ENCODE measurements around the gene HEXIM1.

Gene HEXIM1

GRCh38 chr17:45160447-45161287 is 12.4 kb downstream of the HEXIM1 start:
- H3K36me3 ChIP-seq (ENCODE audit: control insufficient read depth, insufficient read depth, low read length): peaks cover 3% of the 10 kb centered on the region
- WGBS, 2 experiments: 1% methylated on average over 48 of the region's 48 CpGs

DNA sequence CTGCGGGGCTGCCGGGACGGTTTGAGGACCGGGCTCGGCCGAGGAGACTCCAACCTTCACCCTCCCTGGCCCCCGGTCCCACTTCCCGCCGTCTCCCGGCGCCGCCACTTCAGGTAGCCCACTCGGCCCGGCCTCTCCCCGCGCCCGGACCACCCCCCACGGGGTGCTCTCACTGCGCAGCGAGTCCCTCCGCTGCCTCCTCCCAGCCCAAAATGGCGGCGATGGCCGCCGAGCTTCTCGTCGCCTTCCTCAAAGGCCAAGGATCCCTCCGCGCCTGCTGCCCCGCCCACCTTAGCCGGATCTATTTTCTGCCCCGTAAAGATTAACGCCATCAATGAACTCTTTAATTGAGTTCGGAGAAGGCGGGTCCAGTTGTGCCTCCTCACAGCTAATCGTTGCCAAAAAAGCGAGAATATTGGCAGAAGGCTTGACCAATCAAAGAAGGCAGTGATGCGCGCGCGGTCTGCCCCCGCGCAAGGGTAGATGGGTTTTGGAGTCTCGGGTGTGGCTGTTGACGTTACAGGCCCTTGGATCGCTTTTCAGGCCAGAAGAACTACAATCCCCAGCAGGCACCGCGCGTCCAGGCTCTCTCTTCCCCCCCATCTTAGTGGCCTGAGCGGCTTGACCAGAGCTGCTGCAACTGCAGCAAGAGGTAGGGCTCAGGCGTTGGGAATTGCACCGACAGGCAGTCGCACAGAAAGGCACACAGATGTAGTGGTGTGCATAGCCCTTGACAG is 13.2 kb downstream of the HEXIM1 start, which contains the start of gene HEXIM2:
TSS of gene HEXIM2 (plus strand) at position 588 of the 737 bp plus-strand sequence. CDS start 919 bp downstream, outside the sequence.
- WGBS, 2 experiments: 0 to 1% methylated on average over 53 of the region's 53 CpGs
- Histone ChIP-seq H3K27ac (ENCODE audit: insufficient read depth, low read depth, low read length, poor library complexity, severe bottlenecking) (peak within 1 kb of the TSS; percentile 98), H3K36me3 (ENCODE audit: control insufficient read depth, insufficient read depth, low read length) (peaks cover 3% of the 10 kb centered on the region), H3K4me1 (ENCODE audit: control insufficient read depth, insufficient read depth, low read length) (peaks cover 9% of the 10 kb centered on the region), H3K4me3 (ENCODE audit: insufficient read depth, low read depth, low read length) (peak within 1 kb of the TSS; percentile 89), H3K9me3 (ENCODE audit: control insufficient read depth, low read length) (no peaks in the 10 kb centered on the region), H3K27me3 (ENCODE audit: control insufficient read depth, insufficient read depth, low read length, poor library complexity, severe bottlenecking) (no peaks in the 10 kb centered on the region)

More at GRCh38 chr17:45160447-45161287, 12.4 kb downstream of the HEXIM1 start:
- Histone ChIP-seq H3K9me3 (ENCODE audit: control insufficient read depth, low read length) (no peaks in the 10 kb centered on the region), H3K4me3 (ENCODE audit: insufficient read depth, low read depth, low read length) (peak overlapping the region; percentile 89), H3K27ac (ENCODE audit: insufficient read depth, low read depth, low read length, poor library complexity, severe bottlenecking) (peak overlapping the region; percentile 98), H3K27me3 (ENCODE audit: control insufficient read depth, insufficient read depth, low read length, poor library complexity, severe bottlenecking) (no peaks in the 10 kb centered on the region), H3K4me1 (ENCODE audit: control insufficient read depth, insufficient read depth, low read length) (peaks cover 9% of the 10 kb centered on the region)

DNA sequence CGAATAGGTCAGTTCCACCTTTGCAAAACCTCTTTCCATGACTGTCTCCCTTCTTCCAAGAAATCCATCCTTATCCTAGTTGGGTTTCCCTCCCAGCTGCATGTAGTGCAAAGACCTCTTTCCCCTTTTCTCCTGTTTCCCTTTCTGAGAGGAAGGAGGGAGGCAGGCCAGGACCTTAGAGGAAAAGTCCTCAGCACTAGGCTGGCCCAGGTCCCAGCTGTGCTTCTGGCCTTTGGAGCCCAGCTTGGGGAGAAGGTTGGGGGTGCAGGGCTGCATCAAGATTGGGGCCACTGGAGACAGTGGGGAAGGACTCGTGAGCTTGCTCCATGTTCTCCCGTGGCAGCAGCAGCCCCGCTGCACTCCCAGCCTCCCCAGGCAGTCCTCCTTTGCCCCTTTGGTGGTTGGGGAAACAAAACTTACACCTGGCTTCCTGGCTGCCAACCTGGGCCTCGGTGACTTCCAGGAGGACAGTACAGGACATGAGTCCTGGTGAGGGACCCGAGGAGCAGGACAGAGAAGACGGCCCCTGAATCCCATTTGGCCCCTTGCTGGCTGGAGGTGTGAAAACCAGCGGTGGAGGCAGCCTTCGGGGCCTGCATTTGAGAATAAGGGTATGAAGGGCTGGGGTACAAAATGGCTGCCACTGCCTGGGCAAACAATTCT is 13.9 kb downstream of the HEXIM1 start:
- H3K4me1 ChIP-seq (ENCODE audit: control insufficient read depth, insufficient read depth, low read length): peaks cover 9% of the 10 kb centered on the region
- H3K9me3 ChIP-seq (ENCODE audit: control insufficient read depth, low read length): no peaks in the 10 kb centered on the region
- 73 to 77% methylated on average over 9 of the region's 9 CpGs for WGBS, 2 experiments
- no peaks in the 10 kb centered on the region for H3K27me3 ChIP-seq (ENCODE audit: control insufficient read depth, insufficient read depth, low read length, poor library complexity, severe bottlenecking)
- peak overlapping the region; percentile 42 for H3K4me3 ChIP-seq (ENCODE audit: insufficient read depth, low read depth, low read length)
- H3K36me3 ChIP-seq (ENCODE audit: control insufficient read depth, insufficient read depth, low read length): peaks cover 3% of the 10 kb centered on the region
- H3K27ac ChIP-seq (ENCODE audit: insufficient read depth, low read depth, low read length, poor library complexity, severe bottlenecking): no peak overlapping the region

DNA sequence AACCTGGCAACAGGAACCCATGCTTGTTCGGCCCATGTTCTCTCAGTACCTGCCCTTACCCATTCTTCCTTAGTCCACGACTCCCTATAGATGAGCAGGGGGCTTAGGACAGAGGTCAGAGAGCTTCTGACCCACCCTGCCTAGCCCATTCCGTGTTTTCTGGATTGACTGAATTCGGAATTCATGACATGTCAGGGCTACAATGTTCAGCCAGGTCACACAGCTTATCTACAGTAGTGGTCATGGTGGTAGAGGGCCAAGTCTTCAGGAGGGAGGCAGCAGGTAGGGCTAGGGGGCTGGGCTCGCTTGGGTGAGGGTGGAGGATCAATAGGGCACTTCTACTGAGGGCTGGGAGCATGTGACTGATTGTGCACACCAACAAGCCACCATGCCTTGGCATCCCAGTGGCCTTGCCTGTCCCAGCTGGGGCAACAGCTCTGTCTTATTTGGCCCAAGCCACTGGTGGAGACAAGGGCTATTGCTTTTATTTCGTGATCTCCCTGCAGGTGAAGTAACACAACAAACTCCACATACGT is 16.5 kb downstream of the HEXIM1 start:
- WGBS, 2 experiments: 94 to 97% methylated on average over 7 of the region's 7 CpGs
- H3K36me3 ChIP-seq (ENCODE audit: control insufficient read depth, insufficient read depth, low read length): peaks cover 3% of the 10 kb centered on the region
- H3K9me3 ChIP-seq (ENCODE audit: control insufficient read depth, low read length): no peaks in the 10 kb centered on the region
- no peak overlapping the region for H3K4me3 ChIP-seq (ENCODE audit: insufficient read depth, low read depth, low read length)
- H3K27ac ChIP-seq (ENCODE audit: insufficient read depth, low read depth, low read length, poor library complexity, severe bottlenecking): no peak overlapping the region
- peaks cover 6% of the 10 kb centered on the region for H3K4me1 ChIP-seq (ENCODE audit: control insufficient read depth, insufficient read depth, low read length)
- no peaks in the 10 kb centered on the region for H3K27me3 ChIP-seq (ENCODE audit: control insufficient read depth, insufficient read depth, low read length, poor library complexity, severe bottlenecking)

GRCh38 chr17:45168991-45169752 is 20.9 kb downstream of the HEXIM1 start:
- H3K36me3 ChIP-seq (ENCODE audit: control insufficient read depth, insufficient read depth, low read length): peaks cover 3% of the 10 kb centered on the region
- no peak overlapping the region for H3K27ac ChIP-seq (ENCODE audit: insufficient read depth, low read depth, low read length, poor library complexity, severe bottlenecking)
- WGBS, 2 experiments: 95 to 96% methylated on average over 43 of the region's 43 CpGs

GRCh38 chr17:45170280-45170930 is 22.1 kb downstream of the HEXIM1 start:
- H3K36me3 ChIP-seq (ENCODE audit: control insufficient read depth, insufficient read depth, low read length): no peaks in the 10 kb centered on the region
- H3K27me3 ChIP-seq (ENCODE audit: control insufficient read depth, insufficient read depth, low read length, poor library complexity, severe bottlenecking): no peaks in the 10 kb centered on the region
- WGBS, 2 experiments: 88 to 92% methylated on average over 12 of the region's 12 CpGs
- H3K27ac ChIP-seq (ENCODE audit: insufficient read depth, low read depth, low read length, poor library complexity, severe bottlenecking): no peak overlapping the region
- H3K9me3 ChIP-seq (ENCODE audit: control insufficient read depth, low read length): no peaks in the 10 kb centered on the region
- H3K4me3 ChIP-seq (ENCODE audit: insufficient read depth, low read depth, low read length): no peak overlapping the region
- H3K4me1 ChIP-seq (ENCODE audit: control insufficient read depth, insufficient read depth, low read length): peaks cover 29% of the 10 kb centered on the region

More at GRCh38 chr17:45168991-45169752, 20.9 kb downstream of the HEXIM1 start:
- Histone ChIP-seq H3K4me3 (ENCODE audit: insufficient read depth, low read depth, low read length) (no peak overlapping the region), H3K9me3 (ENCODE audit: control insufficient read depth, low read length) (no peaks in the 10 kb centered on the region), H3K4me1 (ENCODE audit: control insufficient read depth, insufficient read depth, low read length) (peaks cover 29% of the 10 kb centered on the region), H3K27me3 (ENCODE audit: control insufficient read depth, insufficient read depth, low read length, poor library complexity, severe bottlenecking) (no peaks in the 10 kb centered on the region)

GRCh38 chr17:45170931-45171337 is 22.7 kb downstream of the HEXIM1 start:
- no peaks in the 10 kb centered on the region for H3K36me3 ChIP-seq (ENCODE audit: control insufficient read depth, insufficient read depth, low read length)
- H3K9me3 ChIP-seq (ENCODE audit: control insufficient read depth, low read length): no peaks in the 10 kb centered on the region
- WGBS, 2 experiments: 80 to 87% methylated on average over 5 of the region's 5 CpGs
- H3K4me1 ChIP-seq (ENCODE audit: control insufficient read depth, insufficient read depth, low read length): peaks cover 29% of the 10 kb centered on the region
- H3K27me3 ChIP-seq (ENCODE audit: control insufficient read depth, insufficient read depth, low read length, poor library complexity, severe bottlenecking): no peaks in the 10 kb centered on the region
- H3K4me3 ChIP-seq (ENCODE audit: insufficient read depth, low read depth, low read length): no peak overlapping the region
- H3K27ac ChIP-seq (ENCODE audit: insufficient read depth, low read depth, low read length, poor library complexity, severe bottlenecking): peak overlapping the region; percentile 86

GRCh38 chr17:45171338-45172231 is 23.3 kb downstream of the HEXIM1 start:
- no peaks in the 10 kb centered on the region for H3K27me3 ChIP-seq (ENCODE audit: control insufficient read depth, insufficient read depth, low read length, poor library complexity, severe bottlenecking)
- peaks cover 33% of the 10 kb centered on the region for H3K4me1 ChIP-seq (ENCODE audit: control insufficient read depth, insufficient read depth, low read length)
- no peaks in the 10 kb centered on the region for H3K9me3 ChIP-seq (ENCODE audit: control insufficient read depth, low read length)
- 32 to 34% methylated on average over 20 of the region's 20 CpGs for WGBS, 2 experiments
- H3K36me3 ChIP-seq (ENCODE audit: control insufficient read depth, insufficient read depth, low read length): no peaks in the 10 kb centered on the region
- no peak overlapping the region for H3K4me3 ChIP-seq (ENCODE audit: insufficient read depth, low read depth, low read length)
- H3K27ac ChIP-seq (ENCODE audit: insufficient read depth, low read depth, low read length, poor library complexity, severe bottlenecking): peak overlapping the region; percentile 86

All from ectodermal cell (in vitro differentiated cells).